Thyroid gland (tissue), 4 donors: ENCODE results near the gene CCNC. TPM values are rescaled to one million over a fixed set of nuclear protein-coding genes. Genes with fewer than 3 reads are reported as not detected.

Experiments
- DNase-seq, 2 donors: peaks; one replicate each; pipeline ENCODE4 v3.0.0-alpha.2; 2019
- H3K27ac ChIP-seq, 3 donors: fragments of 200-600 bp; sonication (generic); 1 replicate in 2 of 3; 2 replicates in 1 of 3; pipeline ENCODE4 v1.5.1; 2016 to 2019; ENCODE audit warnings: mild to moderate bottlenecking in 1 of 3, moderate library complexity in 1 of 3
- H3K27me3 ChIP-seq: fragments of 200-600 bp; sonication (generic); one replicate; pipeline ENCODE4 v1.5.1; 2019
- H3K36me3 ChIP-seq, 2 donors: fragments of 200-600 bp; sonication (generic); one replicate each; pipeline ENCODE4 v1.5.1; 2016 to 2019
- H3K4me1 ChIP-seq, 2 donors: fragments of 200-600 bp; sonication (generic); one replicate each; pipeline ENCODE4 v1.5.1; 2017 to 2019
- H3K4me3 ChIP-seq, 3 donors: fragments of 200-600 bp; sonication (generic); replicated peaks in 1 of 3; 1 replicate in 2 of 3; 2 replicates in 1 of 3; pipeline ENCODE4 v1.5.1; 2016; ENCODE audit warnings: mild to moderate bottlenecking in 1 of 3
- H3K9me3 ChIP-seq: fragments of 200-600 bp; sonication (generic); one replicate; pipeline ENCODE4 v1.5.1; 2017
- POLR2A ChIP-seq, 2 donors: fragments of 450-650 bp; IDR thresholded peaks; one replicate each; pipeline ENCODE4 v1.6.1; 2017; ENCODE audit warnings: antibody characterized with exemption in 2 of 2, mild to moderate bottlenecking in 2 of 2, moderate library complexity in 1 of 2
- WGBS, 2 donors: methylation state at CpG; one replicate each; pipeline ENCODE4 v1.1.5; 2017; 5-methylcytosine and 5-hydroxymethylcytosine counted together
- intact Hi-C: fragments of 100-400 bp; cut with DNase I; formaldehyde crosslinking; loops from one replicate; pipeline ENCODE4 v1.15.1; 2023
- total RNA-seq, 4 donors: library from RNA; depleted of rRNA; stranded (reverse); fragments of >200 nt; gene quantifications; one replicate each; pipeline ENCODE4 v1.2.3, GENCODE V29; 2016
- TF ChIP-seq, protein P1 (sequence below), 6 experiments: fragments of 200-600 bp in 3 of 6; fragments of 450-650 bp in 3 of 6; sonication (generic) in 3 of 6; IDR thresholded peaks; one replicate each; pipeline ENCODE4 v1.5.1; 2016 to 2019; ENCODE audit warnings: antibody characterized with exemption in 6 of 6, mild to moderate bottlenecking in 2 of 6, inconsistent platforms in 1 of 6, moderate library complexity in 1 of 6

Gene CCNC
- total RNA-seq, 4 donors from 2014 or later: 74.2 to 393 (median 92.2) TPM

DNA sequence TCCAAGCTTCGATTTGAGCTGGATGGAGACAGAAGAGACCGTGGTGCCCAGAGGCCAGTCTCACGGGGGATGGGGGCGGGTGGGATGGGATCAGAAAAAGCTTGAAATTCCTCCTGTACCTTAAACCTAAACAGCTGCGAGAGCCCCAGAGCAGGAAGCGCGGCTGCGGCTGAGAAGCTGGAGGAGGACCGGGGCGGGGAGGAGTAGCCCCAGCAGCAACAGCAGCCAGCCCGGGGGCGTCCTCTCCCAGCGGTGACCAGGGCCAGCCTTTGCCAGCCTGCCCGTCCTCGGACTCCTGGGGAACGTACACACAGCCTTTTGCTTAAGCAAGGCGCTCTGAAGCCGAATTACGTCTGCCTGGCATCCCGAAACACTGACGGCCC, 20.8 kb upstream of the CCNC start:
- H3K4me3 ChIP-seq: peak overlapping the region in 2 of 3 donors; percentile 9 to 33
- TF ChIP-seq, protein P1, sequence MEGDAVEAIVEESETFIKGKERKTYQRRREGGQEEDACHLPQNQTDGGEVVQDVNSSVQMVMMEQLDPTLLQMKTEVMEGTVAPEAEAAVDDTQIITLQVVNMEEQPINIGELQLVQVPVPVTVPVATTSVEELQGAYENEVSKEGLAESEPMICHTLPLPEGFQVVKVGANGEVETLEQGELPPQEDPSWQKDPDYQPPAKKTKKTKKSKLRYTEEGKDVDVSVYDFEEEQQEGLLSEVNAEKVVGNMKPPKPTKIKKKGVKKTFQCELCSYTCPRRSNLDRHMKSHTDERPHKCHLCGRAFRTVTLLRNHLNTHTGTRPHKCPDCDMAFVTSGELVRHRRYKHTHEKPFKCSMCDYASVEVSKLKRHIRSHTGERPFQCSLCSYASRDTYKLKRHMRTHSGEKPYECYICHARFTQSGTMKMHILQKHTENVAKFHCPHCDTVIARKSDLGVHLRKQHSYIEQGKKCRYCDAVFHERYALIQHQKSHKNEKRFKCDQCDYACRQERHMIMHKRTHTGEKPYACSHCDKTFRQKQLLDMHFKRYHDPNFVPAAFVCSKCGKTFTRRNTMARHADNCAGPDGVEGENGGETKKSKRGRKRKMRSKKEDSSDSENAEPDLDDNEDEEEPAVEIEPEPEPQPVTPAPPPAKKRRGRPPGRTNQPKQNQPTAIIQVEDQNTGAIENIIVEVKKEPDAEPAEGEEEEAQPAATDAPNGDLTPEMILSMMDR (IDR thresholded peaks at IDR 0.05): no peak
- no peak for TF ChIP-seq POLR2A (IDR thresholded peaks at IDR 0.05)
- WGBS, 2 donors: 9 to 13% methylated on average over 13 to 17 of the region's 21 CpGs
- no peaks in the 10 kb centered on the region for H3K36me3 ChIP-seq
- no peak overlapping the region for H3K27ac ChIP-seq
- intact Hi-C loops: no loop called here
- H3K4me1 ChIP-seq: peaks cover 7 to 20% of the 10 kb centered on the region in 2 donors
- DNase-seq: no peak
- H3K27me3 ChIP-seq: peaks cover 40% of the 10 kb centered on the region
- no peaks in the 10 kb centered on the region for H3K9me3 ChIP-seq

DNA sequence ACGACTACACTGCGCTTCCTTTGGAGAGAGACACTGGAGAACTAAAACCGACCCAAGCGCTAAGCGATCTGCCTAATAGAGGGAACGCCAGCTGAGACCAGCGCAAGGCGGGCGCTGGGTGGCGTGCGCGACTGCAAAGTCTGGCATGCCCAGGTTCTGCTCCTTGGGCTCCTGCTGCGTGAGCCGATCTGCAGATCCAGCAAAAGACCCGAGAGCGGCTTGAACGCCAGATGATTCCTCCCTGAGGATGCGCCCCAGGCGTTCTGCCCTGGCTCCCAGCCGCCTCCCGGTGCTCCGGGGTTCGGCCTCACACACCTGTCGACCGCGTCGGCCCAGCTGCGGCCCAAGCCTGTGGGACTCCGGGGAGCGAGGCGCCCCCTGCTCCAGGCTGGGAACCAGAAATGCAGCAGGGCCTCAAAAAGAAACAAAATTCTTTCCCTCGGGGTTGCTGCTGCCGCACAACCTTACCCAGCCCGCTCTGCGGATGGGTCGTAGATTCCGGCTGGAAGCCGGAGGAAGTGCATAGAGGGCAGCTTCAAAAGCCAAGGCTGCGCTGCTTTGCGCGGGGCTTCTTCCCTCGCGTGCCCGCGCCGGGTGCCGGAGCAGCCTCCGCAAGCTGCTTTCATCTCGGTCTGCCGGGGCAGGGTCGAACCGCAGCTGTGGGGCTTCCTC, 20.3 kb upstream of the CCNC start:
- H3K36me3 ChIP-seq: no peaks in the 10 kb centered on the region
- 1 to 3% methylated on average over 26 to 42 of the region's 52 CpGs for WGBS, 2 donors
- H3K4me3 ChIP-seq: peak overlapping the region in 2 of 3 donors; percentile 9 to 33
- H3K4me1 ChIP-seq: peaks cover 7 to 20% of the 10 kb centered on the region in 2 donors
- no peak overlapping the region for H3K27ac ChIP-seq
- intact Hi-C loops: no loop called here
- DNase-seq: peak; percentile 80 to 84
- peaks cover 35% of the 10 kb centered on the region for H3K27me3 ChIP-seq
- TF ChIP-seq, protein P1 (IDR thresholded peaks at IDR 0.05): peak in 5 of 6 experiments; percentile 14 to 69 (median 52)
- TF ChIP-seq POLR2A (IDR thresholded peaks at IDR 0.05): no peak
- H3K9me3 ChIP-seq: no peaks in the 10 kb centered on the region

DNA sequence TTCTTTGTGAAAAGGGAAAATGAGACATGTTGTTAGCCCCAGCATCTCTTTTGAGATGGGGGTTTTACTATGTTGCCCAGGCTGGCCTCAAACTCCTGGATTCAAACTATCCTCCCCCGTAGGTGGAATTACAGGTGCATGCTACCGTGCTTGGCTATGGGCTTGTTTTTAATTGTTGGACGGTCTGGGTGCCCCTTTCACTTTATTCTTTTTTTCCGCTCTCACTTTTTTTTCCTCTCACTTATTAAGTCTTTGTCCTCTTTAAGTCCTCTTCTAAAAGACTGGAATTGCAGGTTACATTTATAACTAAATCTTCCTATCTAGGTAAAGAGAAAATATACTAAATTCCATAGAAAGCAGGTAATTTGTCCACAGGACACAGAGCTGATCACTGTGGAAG, 19.3 kb upstream of the CCNC start:
- WGBS, 2 donors: 68 to 92% methylated on average over 4 of the region's 4 CpGs
- intact Hi-C loops: no loop called here
- no peaks in the 10 kb centered on the region for H3K9me3 ChIP-seq
- H3K27me3 ChIP-seq: peaks cover 32% of the 10 kb centered on the region
- H3K4me3 ChIP-seq: no peak overlapping the region
- no peak for DNase-seq
- peaks cover 7 to 20% of the 10 kb centered on the region in 2 donors for H3K4me1 ChIP-seq
- H3K36me3 ChIP-seq: no peaks in the 10 kb centered on the region
- no peak for TF ChIP-seq POLR2A (IDR thresholded peaks at IDR 0.05)
- TF ChIP-seq, protein P1 (IDR thresholded peaks at IDR 0.05): no peak
- H3K27ac ChIP-seq: no peak overlapping the region

DNA sequence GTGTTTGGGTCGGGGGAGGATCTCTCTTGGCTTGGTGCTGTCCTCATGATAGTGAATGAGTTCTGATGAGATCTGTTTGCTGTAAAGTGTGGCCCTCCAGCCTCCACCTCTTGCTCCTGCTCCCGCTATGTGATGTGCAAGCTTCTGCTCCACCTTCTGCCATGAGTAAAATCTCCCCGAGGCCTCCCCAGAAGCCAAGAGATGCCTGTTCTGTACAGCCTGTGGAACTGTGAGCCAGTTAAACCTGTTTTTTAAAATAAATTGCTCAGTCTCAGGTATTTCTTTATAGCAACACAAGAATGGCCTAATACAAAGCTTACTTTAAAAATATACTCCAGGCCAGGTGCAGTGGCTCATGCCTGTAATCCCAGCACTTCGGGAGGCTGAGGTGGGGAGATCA, 11.3 kb upstream of the CCNC start:
- H3K36me3 ChIP-seq: no peaks in the 10 kb centered on the region
- DNase-seq: no peak
- H3K4me3 ChIP-seq: no peak overlapping the region
- WGBS, 2 donors: 59 to 64% methylated on average over 4 of the region's 4 CpGs
- H3K27me3 ChIP-seq: no peaks in the 10 kb centered on the region
- intact Hi-C loops: no loop called here
- H3K27ac ChIP-seq: no peak overlapping the region
- TF ChIP-seq, protein P1 (IDR thresholded peaks at IDR 0.05): no peak
- no peak for TF ChIP-seq POLR2A (IDR thresholded peaks at IDR 0.05)
- no peaks in the 10 kb centered on the region for H3K4me1 ChIP-seq
- H3K9me3 ChIP-seq: no peaks in the 10 kb centered on the region

DNA sequence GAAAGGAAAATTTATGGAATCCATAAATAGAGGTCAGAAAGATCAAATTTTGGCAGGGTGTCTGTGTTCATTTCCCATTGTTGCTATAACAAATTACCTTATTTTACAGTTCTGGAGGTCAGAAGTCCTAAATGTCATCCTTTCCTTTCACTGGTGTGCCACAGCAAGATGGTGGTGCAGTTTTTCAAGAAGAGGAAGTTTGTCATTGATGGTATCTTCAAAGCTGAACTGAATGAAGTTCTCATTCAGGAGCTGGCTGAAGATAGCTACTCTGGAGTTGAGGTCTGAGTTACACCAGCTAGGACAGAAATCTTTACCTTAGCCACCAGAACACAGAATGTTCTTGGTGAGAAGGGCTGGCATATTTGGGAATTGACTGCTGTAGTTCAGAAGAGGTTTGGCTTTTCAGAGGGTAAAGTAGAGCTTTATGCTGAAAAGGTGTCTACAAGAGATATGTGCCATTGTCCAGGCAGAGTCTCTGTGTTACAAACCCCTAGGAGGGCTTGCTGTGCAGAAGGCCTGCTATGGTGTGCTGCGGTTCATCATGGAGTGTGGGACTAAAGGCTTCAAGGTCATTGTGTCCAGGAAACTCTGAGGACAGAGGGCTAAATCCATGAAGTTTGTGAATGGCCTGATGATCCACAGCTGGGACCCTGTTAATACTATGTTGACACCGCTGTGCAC, 7.2 kb upstream of the CCNC start:
- no peak for TF ChIP-seq POLR2A (IDR thresholded peaks at IDR 0.05)
- TF ChIP-seq, protein P1 (IDR thresholded peaks at IDR 0.05): no peak
- H3K27me3 ChIP-seq: no peaks in the 10 kb centered on the region
- no peaks in the 10 kb centered on the region for H3K9me3 ChIP-seq
- no peaks in the 10 kb centered on the region for H3K4me1 ChIP-seq
- no peak overlapping the region for H3K4me3 ChIP-seq
- no peak for DNase-seq
- 85 to 86% methylated on average over 1 to 2 of the region's 2 CpGs for WGBS, 2 donors
- intact Hi-C loops: no loop called here
- H3K36me3 ChIP-seq: no peaks in the 10 kb centered on the region
- H3K27ac ChIP-seq: no peak overlapping the region
